Right lobe of liver (tissue), 4 donors: ENCODE data around the gene NOTCH3.

ENCODE experiments used
- POLR2A ChIP-seq: fragments of 450-650 bp; IDR thresholded peaks from one replicate; pipeline ENCODE4 v1.6.1; 2017; ENCODE audit warnings: antibody characterized with exemption, mild to moderate bottlenecking
- TF ChIP-seq, protein P1 (sequence below), 4 donors: fragments of 200-600 bp in 3 of 4; fragments of 450-650 bp in 1 of 4; IDR thresholded peaks; one replicate each; pipeline versions ENCODE4 v1.5.1 to v1.8.0; 2016 to 2022; ENCODE audit warnings: antibody characterized with exemption in 4 of 4, mild to moderate bottlenecking in 2 of 4
- donor health status: DM: no; HTN: no; CAD: no.
- donor health status: DM: no; HTN: no; CAD: no.
- donor health status: DM: no; HTN: yes; CAD: no.

DNA sequence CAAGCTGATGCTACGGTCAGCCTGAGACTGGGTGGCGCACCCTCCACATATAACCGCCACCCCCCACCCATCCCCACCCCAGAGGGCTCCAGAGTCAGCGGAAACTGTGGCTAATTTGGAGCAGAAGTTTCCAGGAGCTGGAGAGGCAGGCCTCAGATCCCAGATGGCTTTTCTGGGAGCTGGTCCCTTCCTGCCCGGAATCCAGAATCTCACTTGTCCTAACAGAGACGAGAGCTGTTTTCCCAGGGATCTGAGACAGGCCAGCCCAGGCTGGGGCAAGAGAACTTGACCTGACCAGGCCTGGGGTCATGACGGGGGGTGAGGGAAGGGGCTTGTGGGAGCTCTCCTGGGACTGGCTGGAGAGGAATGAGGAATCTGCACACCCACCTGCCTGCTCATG, 25.0 kb upstream of the NOTCH3 start:
- TF ChIP-seq POLR2A = no peak
- TF ChIP-seq, protein P1, sequence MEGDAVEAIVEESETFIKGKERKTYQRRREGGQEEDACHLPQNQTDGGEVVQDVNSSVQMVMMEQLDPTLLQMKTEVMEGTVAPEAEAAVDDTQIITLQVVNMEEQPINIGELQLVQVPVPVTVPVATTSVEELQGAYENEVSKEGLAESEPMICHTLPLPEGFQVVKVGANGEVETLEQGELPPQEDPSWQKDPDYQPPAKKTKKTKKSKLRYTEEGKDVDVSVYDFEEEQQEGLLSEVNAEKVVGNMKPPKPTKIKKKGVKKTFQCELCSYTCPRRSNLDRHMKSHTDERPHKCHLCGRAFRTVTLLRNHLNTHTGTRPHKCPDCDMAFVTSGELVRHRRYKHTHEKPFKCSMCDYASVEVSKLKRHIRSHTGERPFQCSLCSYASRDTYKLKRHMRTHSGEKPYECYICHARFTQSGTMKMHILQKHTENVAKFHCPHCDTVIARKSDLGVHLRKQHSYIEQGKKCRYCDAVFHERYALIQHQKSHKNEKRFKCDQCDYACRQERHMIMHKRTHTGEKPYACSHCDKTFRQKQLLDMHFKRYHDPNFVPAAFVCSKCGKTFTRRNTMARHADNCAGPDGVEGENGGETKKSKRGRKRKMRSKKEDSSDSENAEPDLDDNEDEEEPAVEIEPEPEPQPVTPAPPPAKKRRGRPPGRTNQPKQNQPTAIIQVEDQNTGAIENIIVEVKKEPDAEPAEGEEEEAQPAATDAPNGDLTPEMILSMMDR (IDR thresholded peaks at IDR 0.05) = no peak
